Measurements from ENCODE around the gene NDE1.

GRCh38 chr16:15649727-15650018 lies 372 bp upstream of the NDE1 start:
- TF ChIP-seq, protein P1, sequence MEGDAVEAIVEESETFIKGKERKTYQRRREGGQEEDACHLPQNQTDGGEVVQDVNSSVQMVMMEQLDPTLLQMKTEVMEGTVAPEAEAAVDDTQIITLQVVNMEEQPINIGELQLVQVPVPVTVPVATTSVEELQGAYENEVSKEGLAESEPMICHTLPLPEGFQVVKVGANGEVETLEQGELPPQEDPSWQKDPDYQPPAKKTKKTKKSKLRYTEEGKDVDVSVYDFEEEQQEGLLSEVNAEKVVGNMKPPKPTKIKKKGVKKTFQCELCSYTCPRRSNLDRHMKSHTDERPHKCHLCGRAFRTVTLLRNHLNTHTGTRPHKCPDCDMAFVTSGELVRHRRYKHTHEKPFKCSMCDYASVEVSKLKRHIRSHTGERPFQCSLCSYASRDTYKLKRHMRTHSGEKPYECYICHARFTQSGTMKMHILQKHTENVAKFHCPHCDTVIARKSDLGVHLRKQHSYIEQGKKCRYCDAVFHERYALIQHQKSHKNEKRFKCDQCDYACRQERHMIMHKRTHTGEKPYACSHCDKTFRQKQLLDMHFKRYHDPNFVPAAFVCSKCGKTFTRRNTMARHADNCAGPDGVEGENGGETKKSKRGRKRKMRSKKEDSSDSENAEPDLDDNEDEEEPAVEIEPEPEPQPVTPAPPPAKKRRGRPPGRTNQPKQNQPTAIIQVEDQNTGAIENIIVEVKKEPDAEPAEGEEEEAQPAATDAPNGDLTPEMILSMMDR (IDR thresholded peaks at IDR 0.05): no peak
- TF ChIP-seq EZH2 (IDR thresholded peaks at IDR 0.05; ENCODE audit: borderline replicate concordance, insufficient read depth, low read depth, low read length, poor library complexity, severe bottlenecking): no peak
